Mesodermal cell (in vitro differentiated cells): ENCODE data around the gene MGAT4A.
A peak's percentile ranks its signal among the peaks of the same experiment; 100 is the strongest.

ENCODE experiments used
- H3K27ac ChIP-seq: 2 replicates; pipeline ENCODE4 v1.7.0; 2013; ENCODE audit warnings: mild to moderate bottlenecking, low read depth, low read length, moderate library complexity; ENCODE audit not compliant: severe bottlenecking
- H3K36me3 ChIP-seq: 2 replicates; pipeline ENCODE4 v1.7.1; 2013; ENCODE audit warnings: mild to moderate bottlenecking, low read length, moderate library complexity; ENCODE audit not compliant: control insufficient read depth, insufficient read depth
- H3K4me1 ChIP-seq: one replicate; pipeline ENCODE4 v1.7.1; 2013; ENCODE audit warnings: mild to moderate bottlenecking, low read length; ENCODE audit not compliant: insufficient read depth, control insufficient read depth, poor library complexity, severe bottlenecking
- H3K4me3 ChIP-seq: 2 replicates; pipeline ENCODE4 v1.7.0; 2013; ENCODE audit warnings: low read length, control low read depth, mild to moderate bottlenecking; ENCODE audit not compliant: insufficient read depth, poor library complexity, severe bottlenecking; ENCODE audit errors: extremely low read depth
- H3K9me3 ChIP-seq: 2 replicates; pipeline ENCODE4 v1.7.1; 2013; ENCODE audit warnings: mild to moderate bottlenecking, low read length, moderate library complexity; ENCODE audit not compliant: control insufficient read depth
- WGBS, 2 experiments: methylation state at CpG; one replicate each; pipeline ENCODE4 v1.1.5; 2013; ENCODE audit warnings: missing lambda C conversion rate in 2 of 2; ENCODE audit not compliant: insufficient coverage in 2 of 2; 5-methylcytosine and 5-hydroxymethylcytosine counted together

MGAT4A gene

DNA sequence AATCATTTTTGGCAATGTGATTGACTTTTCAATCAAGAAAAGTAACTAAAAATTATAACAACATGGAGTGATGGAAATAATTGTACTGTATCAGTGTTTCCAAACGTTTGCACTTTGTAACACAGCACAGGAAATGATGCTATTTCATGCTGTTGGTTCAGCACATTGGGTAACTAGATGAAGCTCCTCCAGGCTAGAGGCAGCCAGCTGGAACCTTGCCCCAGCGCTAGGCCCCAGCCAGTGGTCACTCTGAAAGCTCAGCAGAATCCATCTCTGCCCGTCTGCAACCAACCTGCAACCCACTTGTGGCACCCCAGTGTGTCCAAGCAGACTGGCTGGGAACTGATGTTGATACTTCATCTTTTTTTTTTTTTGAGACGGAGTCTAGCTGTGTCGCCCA, 107.3 kb downstream of the MGAT4A start:
- Histone ChIP-seq H3K9me3 (no peaks in the 10 kb centered on the region), H3K36me3 (no peaks in the 10 kb centered on the region), H3K4me1 (no peaks in the 10 kb centered on the region), H3K4me3 (no peak overlapping the region), H3K27ac (no peak overlapping the region)
- 78 to 89% methylated on average over 4 to 5 of the region's 5 CpGs for WGBS, 2 experiments

DNA sequence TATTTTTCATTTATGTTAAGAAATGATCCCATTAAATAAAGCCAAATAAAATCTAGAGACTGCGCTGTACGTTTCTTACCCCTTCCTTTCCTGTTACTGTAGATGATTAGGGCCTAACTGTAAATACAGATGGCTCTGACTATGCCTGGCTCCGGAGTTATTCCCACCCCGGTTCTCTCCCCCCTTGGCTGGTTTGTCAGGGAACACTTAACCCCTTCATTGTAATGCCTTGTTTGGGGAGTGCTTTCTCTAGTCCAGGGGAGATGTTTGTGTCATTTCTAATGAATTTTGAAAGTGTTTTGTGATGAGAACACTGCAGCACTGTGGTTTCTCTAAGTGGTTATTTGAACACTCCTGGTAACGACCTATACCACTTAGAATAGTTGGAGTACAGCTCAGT, 113.8 kb downstream of the MGAT4A start:
- Histone ChIP-seq H3K36me3 (peaks cover 57% of the 10 kb centered on the region), H3K4me1 (no peaks in the 10 kb centered on the region), H3K4me3 (no peak overlapping the region), H3K9me3 (no peaks in the 10 kb centered on the region), H3K27ac (no peak overlapping the region)
- WGBS, 2 experiments: 100% methylated on average over 1 of the region's 5 CpGs; no CpG with 5 or more reads in 1 of the 2 experiments

DNA sequence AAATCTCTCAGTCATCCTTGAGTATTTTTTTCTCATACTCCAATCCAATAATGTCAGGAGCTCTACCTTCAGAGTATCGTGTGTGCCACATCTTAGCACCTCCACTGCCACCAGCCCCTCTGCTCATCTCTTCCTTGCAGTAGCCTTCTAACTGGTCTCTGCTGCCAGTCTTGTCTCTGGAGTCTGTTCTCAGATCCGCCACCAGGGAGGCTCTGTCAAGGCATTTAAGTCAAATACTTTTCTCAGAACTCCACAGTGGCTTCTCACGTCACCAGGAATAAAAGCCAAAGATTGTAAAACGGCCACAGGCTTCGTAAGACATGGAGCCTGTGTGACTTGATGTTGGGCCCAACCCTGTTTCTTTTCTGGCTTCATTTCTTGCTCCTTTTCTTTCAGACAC, 115.5 kb downstream of the MGAT4A start:
- no peaks in the 10 kb centered on the region for H3K4me1 ChIP-seq
- H3K4me3 ChIP-seq: no peak overlapping the region
- no peaks in the 10 kb centered on the region for H3K9me3 ChIP-seq
- H3K36me3 ChIP-seq: peaks cover 72% of the 10 kb centered on the region
- whole genome bisulfite sequencing, 2 experiments: 95 to 96% methylated on average over 5 of the region's 5 CpGs
- no peak overlapping the region for H3K27ac ChIP-seq

DNA sequence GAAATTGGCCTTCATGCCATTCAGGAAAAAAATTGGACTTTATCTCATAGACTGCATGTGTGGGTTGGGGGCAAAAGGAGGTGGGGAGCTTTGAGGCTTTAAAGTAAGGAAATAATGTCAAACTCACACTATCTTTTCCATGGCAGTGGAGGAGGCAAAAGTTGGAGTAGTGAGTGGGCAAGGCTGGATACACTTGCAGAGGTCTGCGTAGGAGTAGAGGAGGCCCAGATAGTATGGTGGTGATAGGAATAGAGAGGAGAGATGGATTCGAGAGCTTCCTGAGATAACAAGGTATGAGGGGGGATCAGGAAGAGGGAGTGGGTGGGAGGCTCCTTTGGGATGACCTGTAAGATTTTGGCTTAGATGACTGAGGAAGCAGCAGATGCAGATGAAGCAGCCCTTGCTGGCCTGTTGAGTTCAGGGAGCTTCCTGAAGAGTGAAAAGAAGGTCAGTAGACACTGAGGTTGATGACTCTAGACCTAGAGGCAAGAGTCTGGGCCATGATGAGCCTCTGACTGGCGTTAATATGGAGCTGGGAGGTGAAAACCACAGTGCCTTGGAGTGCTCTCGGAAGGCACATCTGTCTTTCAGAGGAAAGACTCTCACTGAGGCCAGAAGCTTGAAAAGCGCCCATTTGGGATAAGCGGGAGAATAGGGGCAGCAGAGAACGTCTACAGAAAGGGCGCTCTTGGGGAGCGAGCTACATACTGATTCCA, 116.8 kb downstream of the MGAT4A start:
- peaks cover 8% of the 10 kb centered on the region for H3K4me1 ChIP-seq
- WGBS, 2 experiments: 92 to 98% methylated on average over 8 to 9 of the region's 9 CpGs
- H3K36me3 ChIP-seq: peaks cover 79% of the 10 kb centered on the region
- no peaks in the 10 kb centered on the region for H3K9me3 ChIP-seq
- H3K27ac ChIP-seq: no peak overlapping the region
- H3K4me3 ChIP-seq: no peak overlapping the region

GRCh38 chr2:98608962-98609604, 121.8 kb downstream of the MGAT4A start:
- H3K27ac ChIP-seq: peak overlapping the region; percentile 93
- no peaks in the 10 kb centered on the region for H3K9me3 ChIP-seq
- H3K36me3 ChIP-seq: peaks cover 39% of the 10 kb centered on the region
- peak overlapping the region; percentile 94 for H3K4me3 ChIP-seq
- 1 to 4% methylated on average over 23 to 26 of the region's 29 CpGs for WGBS, 2 experiments
- peaks cover 8% of the 10 kb centered on the region for H3K4me1 ChIP-seq

GRCh38 chr2:98608116-98608961, 122.6 kb downstream of the MGAT4A start, which contains the start of the genes COA5 and UNC50:
Gene COA5, minus strand, starts transcription at chr2:98608512. Its CDS starts 107 bp downstream, at chr2:98608405.
Gene UNC50, plus strand, starts transcription at chr2:98608589. Its CDS starts 1,171 bp downstream, at chr2:98609760.
- WGBS, 2 experiments: 0% methylated on average over 61 to 77 of the region's 93 CpGs
- peaks cover 37% of the 10 kb centered on the region for H3K36me3 ChIP-seq
- peak within 1 kb of the TSS; percentile 93 for H3K27ac ChIP-seq
- H3K4me1 ChIP-seq: peaks cover 8% of the 10 kb centered on the region
- peak within 1 kb of the TSS; percentile 94 for H3K4me3 ChIP-seq
- H3K9me3 ChIP-seq: no peaks in the 10 kb centered on the region

DNA sequence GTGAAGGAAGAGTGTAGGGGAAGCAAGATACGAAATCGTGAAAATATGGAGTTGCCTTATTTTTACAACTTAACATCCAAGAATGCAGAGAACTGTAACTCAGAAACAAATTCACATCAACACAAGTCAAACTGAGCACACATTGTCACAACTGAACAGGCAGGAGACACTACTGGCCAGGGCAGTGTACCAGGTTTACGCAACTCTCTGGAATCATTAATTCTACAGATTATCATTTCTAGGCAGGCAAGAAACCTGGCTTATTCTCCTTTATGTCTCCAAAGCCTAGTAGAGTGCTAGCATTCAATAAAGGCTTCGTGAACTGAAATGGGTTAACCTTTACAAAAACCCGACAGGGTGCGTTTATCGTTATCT, 123.2 kb downstream of the MGAT4A start:
- Histone ChIP-seq H3K27ac (peak overlapping the region; percentile 93), H3K4me1 (peaks cover 8% of the 10 kb centered on the region), H3K9me3 (no peaks in the 10 kb centered on the region), H3K4me3 (peak overlapping the region; percentile 94), H3K36me3 (peaks cover 36% of the 10 kb centered on the region)
- 0 to 10% methylated on average over 3 to 5 of the region's 7 CpGs for WGBS, 2 experiments

- Histone ChIP-seq H3K36me3 (peaks cover 37% of the 10 kb centered on the region), H3K4me3 (peak overlapping the region; percentile 94), H3K4me1 (peaks cover 8% of the 10 kb centered on the region), H3K9me3 (no peaks in the 10 kb centered on the region), H3K27ac (no peak overlapping the region)
- 79 to 85% methylated on average over 4 of the region's 6 CpGs for WGBS, 2 experiments
Observed at GRCh38 chr2:98607104-98607503, 123.8 kb downstream of the MGAT4A start.

- peaks cover 8% of the 10 kb centered on the region for H3K4me1 ChIP-seq
- 89 to 97% methylated on average over 7 of the region's 7 CpGs for WGBS, 2 experiments
Observed at GRCh38 chr2:98606431-98606830, 124.5 kb downstream of the MGAT4A start.

GRCh38 chr2:98605076-98605475, 125.9 kb downstream of the MGAT4A start:
- peaks cover 7% of the 10 kb centered on the region for H3K4me1 ChIP-seq
- H3K4me3 ChIP-seq: no peak overlapping the region
- no peaks in the 10 kb centered on the region for H3K9me3 ChIP-seq
- 100% methylated on average over 1 to 3 of the region's 3 CpGs for WGBS, 2 experiments
- H3K27ac ChIP-seq: no peak overlapping the region
- peaks cover 28% of the 10 kb centered on the region for H3K36me3 ChIP-seq

More at GRCh38 chr2:98606431-98606830, 124.5 kb downstream of the MGAT4A start:
- no peak overlapping the region for H3K4me3 ChIP-seq
- peaks cover 34% of the 10 kb centered on the region for H3K36me3 ChIP-seq
- no peak overlapping the region for H3K27ac ChIP-seq
- no peaks in the 10 kb centered on the region for H3K9me3 ChIP-seq
